ENCODE results near the gene APOF.
"Not testable (repeated sequence)": the region's sequence is repeated elsewhere in the genome, so short reads cannot be mapped to it uniquely, and the experiment has no call there.

APOF gene, protein sequence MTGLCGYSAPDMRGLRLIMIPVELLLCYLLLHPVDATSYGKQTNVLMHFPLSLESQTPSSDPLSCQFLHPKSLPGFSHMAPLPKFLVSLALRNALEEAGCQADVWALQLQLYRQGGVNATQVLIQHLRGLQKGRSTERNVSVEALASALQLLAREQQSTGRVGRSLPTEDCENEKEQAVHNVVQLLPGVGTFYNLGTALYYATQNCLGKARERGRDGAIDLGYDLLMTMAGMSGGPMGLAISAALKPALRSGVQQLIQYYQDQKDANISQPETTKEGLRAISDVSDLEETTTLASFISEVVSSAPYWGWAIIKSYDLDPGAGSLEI

DNA sequence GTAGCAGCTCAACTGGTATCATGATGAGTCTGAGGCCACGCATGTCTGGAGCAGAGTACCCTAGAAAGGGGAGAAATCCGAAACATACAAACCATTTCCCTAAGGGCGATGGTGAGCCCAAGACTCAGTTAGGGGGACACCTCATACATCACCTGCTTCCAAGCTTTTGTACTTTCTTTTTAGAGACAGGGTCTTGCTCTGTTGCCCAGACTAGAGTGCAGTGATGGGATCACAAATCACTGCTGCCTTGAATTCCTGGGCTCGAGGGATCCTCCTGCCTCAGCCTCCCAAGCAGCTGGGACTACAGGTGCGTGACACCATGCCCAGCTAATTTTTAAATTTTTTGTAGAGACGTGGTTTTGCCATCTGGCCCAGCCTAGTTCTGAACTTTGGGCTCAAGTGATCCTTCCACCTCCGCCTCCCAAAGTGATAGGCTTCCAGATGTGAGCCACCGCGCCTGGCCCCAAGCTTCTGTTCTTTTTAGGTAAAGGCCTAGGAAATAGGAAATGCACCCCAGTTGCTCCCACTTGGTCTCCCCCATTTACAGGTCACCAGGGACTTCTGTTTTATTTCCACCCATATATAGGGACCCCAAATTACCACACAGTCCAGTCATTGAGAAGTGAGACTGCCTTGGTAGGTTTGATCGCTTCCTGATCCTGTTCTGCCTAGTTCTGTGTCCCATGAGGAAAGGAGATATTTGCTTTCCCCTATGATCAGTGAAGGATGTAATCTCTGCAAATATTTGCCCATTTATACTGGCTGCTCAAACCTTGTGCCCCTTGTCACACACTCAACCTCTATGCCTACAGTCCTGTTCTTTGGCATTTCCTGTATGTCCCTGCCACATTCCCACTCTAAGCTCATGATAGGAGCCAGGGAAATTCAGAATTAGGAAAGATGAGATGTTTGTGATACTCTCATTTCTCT is at the start of gene APOF:
APOF (minus strand) TSS at position 728 of the 930 bp plus-strand sequence; CDS start at position 616, 112 bp downstream.
- DNase-seq (ENCODE audit: extremely low read depth in 1 of 2, low read depth in 1 of 2) = no peak

DNA sequence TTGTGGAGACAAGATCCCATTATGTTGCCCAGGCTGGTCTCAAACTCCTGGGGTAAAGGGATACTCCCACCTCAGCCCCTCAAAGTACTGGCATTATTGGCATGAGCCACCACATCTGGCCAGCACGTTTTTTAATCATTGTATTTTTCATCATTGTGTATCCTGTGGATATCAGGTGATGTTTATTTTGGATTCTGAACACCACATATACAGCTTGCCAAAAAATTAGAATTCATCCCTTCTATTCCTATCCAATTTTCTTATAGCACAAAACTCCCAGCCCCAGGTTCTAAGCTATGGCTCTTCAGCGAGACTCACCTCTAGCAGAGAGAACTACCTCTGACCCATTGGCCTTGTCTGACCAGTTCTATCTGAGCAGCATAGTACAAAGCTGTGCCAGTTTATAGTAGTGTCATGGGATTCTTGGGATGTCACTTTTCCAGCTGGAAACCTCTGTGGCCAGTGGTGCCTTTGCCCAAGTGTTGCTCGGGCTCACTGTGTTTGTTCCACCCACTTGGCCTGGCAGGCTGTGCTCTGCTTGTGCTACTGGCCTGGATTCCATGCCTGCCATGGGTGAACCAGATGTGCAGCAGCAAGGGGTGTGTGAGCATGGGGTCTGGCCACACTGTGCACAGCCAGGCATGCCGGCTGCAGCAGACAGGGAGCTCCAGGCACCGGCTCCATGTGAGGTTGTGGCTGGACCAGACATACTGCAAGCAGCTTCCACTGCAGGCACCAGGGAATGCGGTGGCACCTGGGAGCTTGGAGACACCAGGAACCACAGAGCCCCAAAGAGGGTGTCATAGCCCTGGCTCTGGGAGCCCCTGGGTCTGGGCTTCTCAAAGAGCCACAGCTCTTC is 49.4 kb upstream of the APOF start:
- no peak for DNase-seq (ENCODE audit: extremely low read depth in 1 of 2, low read depth in 1 of 2)

DNA sequence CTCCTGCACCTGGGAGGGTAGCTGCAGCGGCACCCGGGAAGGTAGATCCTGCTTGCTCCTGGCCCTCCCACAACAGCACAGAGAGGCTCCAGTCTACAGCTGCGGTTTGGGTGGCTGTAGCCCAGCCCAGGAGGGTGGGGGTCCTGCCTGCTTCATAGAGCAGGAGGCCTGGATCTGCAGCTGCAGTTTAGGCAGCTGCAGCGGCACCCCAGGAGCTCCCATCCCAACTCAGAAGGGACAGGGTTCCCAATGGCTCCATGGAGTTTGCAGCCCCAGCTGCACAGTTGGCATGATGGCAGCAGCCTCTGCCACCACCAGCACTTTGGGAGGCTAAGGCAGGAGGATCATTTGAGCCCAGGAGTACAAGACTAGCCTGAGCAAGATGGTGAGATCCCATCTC is 48.1 kb upstream of the APOF start:
- no peak for DNase-seq (ENCODE audit: extremely low read depth in 1 of 2, low read depth in 1 of 2)

DNA sequence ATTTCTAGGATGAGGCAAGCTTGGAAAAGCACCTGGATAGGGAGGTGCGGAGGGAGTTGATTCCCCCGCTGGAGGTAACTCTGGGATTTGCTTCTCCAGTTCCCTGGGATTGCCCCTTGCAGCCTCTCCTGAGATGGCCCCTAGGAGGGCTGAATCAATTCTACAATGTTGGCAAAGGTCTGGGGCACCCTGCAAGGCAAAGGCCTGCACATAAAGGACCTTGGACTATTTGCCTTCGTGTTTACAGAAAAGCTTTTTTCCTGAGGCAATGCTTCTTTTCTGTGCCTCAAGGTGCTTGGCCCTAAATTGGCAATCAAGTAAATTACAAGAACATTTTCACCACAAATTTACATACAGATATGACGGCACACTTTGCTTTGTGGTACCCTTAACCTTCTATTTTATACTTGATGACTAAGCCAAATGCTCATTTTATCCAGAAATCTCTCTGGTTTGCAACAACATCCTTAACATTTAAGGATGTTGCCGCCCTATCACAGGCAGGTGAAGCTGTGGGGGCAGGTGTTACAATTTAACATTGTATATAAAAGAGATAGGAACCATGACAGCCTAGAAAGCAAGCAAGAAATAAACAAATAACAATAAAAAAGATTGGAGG is 46.3 kb upstream of the APOF start:
- no peak for DNase-seq (ENCODE audit: extremely low read depth in 1 of 2, low read depth in 1 of 2)

DNA sequence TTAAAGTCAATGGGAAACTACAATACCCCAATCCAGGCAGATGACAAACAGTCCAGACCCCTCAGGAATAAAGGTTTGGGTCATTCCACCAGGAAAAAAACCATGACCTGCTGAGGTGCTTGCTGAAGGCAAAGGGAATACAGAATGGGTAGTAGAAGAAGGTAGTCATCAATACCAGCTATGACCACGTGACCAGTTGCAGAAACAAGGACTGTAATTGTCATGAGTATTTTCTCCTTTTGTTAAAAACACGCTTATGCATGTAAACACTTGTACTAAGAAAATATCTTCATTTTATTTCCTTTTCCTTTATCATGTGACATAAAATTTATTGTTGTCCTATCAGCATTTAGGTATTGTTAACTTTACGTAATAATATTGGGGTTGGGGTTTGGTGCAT is 41.6 kb upstream of the APOF start:
- DNase-seq (ENCODE audit: extremely low read depth in 1 of 2, low read depth in 1 of 2) = not testable (repeated sequence)

DNA sequence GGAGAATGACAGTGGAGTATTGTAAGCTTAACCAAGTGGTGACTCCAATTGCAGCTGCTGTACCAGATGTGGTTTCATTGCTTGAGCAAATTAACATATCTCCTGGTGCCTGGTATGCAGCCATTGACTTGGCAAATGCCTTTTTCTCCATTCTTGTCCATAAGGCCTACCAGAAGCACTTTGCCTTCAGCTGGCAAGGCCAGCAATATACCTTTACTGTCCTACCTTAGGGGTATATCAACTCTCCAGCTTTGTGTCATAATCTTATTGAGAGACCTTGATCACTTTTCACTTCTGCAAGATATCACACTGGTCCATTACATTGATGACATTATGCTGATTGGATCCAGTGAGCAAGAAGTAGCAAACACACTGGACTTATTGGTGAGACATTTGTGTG is 39.0 kb upstream of the APOF start:
- DNase-seq (ENCODE audit: extremely low read depth in 1 of 2, low read depth in 1 of 2) = not testable (repeated sequence)

DNA sequence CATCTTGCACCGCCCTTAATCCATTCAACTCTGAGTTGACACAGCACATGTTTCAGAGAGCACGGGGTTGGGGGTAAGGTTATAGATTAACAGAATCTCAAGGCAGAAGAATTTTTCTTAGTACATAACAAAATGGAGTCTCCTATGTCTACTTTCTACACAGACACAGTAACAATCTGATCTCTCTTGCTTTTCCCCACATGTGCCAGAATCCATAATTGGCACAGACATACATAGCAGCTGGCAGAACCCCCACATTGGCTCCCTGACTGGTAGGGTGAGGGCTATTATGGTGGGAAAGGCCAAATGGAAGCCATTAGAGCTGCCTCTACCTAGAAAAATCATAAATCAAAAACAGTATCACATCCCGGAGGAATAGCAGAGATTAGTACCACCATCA is 38.5 kb upstream of the APOF start:
- DNase-seq (ENCODE audit: extremely low read depth in 1 of 2, low read depth in 1 of 2) = not testable (repeated sequence)

DNA sequence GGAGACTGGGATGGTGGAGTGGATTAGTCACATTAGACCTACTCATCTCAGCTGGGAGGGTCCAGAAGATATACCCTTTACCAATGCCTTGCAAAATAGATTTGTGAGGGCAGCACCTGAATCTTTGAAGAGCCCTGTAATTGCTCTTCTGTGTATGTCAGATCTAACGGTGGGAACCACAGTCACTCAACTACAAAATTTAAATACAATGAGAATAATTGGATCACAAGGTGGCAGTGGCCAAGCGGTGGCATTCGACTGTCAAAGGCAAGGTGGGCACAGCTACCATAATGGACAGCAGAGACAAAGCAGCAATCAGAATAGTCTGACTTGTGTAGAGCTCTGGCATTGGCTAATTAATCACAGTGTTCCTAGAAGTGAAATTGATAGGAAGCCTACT is 36.8 kb upstream of the APOF start:
- DNase-seq (ENCODE audit: extremely low read depth in 1 of 2, low read depth in 1 of 2) = not testable (repeated sequence)

GRCh38 chr12:56398324-56398723 is 35.7 kb upstream of the APOF start:
- no peak for DNase-seq (ENCODE audit: extremely low read depth in 1 of 2, low read depth in 1 of 2)

DNA sequence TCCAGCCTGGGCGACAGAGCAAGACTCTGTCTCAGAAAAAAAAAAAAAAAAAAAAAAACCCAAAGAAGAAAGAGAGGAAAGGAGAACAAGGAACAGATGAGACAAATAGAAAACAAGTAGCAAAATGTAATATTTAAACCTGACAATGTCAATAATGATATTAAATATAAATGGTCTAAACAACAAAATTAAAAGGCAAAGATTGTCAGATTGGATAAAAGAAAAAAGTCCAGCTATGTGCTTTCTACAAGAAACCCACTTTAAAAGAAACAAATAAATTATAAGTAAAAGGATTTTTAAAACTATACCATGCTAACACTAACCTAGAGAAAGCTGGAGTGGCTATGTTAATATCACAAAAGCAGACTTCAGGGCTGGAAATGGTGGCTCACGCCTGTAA is 29.7 kb upstream of the APOF start:
- no peak for DNase-seq (ENCODE audit: extremely low read depth in 1 of 2, low read depth in 1 of 2)

GRCh38 chr12:56391721-56392120 is 29.1 kb upstream of the APOF start:
- DNase-seq (ENCODE audit: extremely low read depth in 1 of 2, low read depth in 1 of 2) = no peak

DNA sequence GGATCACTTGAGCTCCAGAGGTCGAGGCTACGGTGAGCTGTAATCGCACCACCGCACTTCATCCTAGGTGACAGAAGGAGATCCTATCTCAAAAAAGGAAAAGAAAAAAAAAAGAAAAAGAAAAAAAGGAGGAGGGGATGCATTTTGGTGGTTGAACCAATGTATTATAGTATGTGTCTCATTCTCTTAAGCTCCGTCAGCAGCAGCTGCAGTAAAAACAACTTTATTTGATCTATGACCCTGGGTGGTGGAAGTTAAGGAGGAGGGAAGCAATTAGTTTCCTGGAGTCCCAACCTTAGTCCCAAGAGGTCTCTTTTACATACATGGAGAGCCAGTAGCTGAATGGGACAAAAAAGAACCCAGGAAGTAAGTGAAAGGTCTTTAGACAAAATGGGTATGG is 26.8 kb upstream of the APOF start:
- DNase-seq (ENCODE audit: extremely low read depth in 1 of 2, low read depth in 1 of 2) = no peak

GRCh38 chr12:56387152-56387736 is 24.6 kb upstream of the APOF start:
- DNase-seq (ENCODE audit: extremely low read depth in 1 of 2, low read depth in 1 of 2) = no peak

- no peak for DNase-seq (ENCODE audit: extremely low read depth in 1 of 2, low read depth in 1 of 2)
Measured at GRCh38 chr12:56385873-56386272, 23.2 kb upstream of the APOF start.

DNA sequence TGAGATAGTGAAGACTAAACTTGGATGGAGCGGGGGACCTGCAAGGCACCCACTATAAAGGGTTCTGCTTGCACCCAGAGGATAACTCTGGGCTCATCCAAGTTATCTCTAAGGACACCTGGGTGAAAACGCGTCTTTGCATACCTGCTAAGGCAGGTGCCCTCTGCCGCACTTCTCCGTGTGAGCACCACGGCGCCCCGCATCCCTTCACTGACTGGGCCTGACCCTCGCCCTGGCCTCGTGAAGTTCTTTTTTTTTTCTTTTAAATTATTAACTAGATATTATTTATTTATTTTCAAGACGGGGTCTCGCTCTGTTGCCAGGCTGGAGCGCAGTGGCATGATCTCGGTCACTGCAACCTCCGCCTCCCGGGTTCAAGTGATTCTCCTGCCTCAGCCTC is 20.0 kb upstream of the APOF start:
- DNase-seq (ENCODE audit: extremely low read depth in 1 of 2, low read depth in 1 of 2) = no peak

DNA sequence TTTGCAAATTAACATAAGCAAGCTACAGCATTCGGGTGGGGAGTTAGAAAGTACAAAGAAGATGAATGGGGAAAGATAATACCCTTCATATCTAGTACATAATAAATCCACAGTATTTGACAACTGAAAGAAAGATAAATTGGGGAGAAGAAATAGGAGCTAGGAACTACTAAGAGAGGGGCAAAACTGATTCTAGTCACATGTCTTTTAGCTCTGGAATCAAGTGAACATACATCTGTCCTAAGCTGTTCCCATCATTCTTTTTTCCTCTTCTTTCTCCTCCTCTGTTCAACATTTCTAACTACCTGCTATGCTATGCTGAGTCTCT is 15.3 kb upstream of the APOF start:
- DNase-seq (ENCODE audit: extremely low read depth in 1 of 2, low read depth in 1 of 2) = no peak

GRCh38 chr12:56377310-56377988 is 14.8 kb upstream of the APOF start:
- DNase-seq (ENCODE audit: extremely low read depth in 1 of 2, low read depth in 1 of 2) = no peak

DNA sequence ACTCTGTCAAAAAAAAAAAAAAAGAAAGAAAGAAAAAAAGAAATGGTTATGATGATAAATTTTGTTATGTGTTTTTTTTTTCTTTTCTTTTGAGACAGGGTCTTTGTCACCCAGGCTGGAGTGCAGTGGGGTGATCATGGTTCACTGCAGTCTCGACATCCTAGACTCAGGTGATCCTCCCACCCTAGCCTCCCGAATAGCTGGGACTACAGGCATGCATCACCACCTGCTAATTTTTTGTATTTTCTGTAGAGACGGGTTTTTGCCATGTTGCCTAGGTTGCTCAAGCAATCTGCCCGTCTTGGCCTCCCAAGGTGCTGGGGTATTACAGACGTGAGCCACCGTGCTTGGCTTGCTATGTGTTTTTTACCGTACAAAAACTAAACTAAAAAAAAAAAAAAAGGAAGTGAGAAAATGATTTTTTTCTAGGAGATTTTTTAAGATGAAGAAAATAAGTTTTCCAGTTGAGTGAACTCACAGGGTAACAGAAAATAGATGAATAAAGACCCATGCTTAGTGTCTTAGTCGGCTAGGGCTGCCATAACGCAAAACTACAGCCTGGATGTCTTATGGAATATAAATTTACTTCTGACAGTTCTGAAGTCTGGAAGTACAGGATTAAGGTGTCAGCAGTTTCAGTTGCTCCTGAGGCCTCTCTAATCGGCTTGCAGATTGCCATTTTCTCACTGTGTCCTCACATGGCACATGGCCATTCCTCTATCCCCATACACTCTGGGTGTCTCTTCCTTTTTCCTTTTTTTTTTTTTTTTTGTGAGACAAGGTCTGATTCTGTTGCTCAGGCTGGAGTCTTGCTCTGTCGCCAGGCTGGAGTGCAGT is 13.2 kb upstream of the APOF start:
- no peak for DNase-seq (ENCODE audit: extremely low read depth in 1 of 2, low read depth in 1 of 2)

Data from stimulated activated CD8-positive, alpha-beta memory T cell treated with anti-CD3 and anti-CD28 coated beads, Interleukin-7, amount 100 ng/mL, for 48 hours (primary cell).